C4-2B (cell line): ENCODE measurements around the gene DICER1.

Experiments used
- CTCF ChIP-seq: fragments of 450-650 bp; conservative IDR thresholded peaks from 2 replicates; pipeline ENCODE4 v1.5.1; 2017; ENCODE audit warnings: mild to moderate bottlenecking
- ZFX ChIP-seq: fragments of 450-650 bp; IDR thresholded peaks from 2 replicates; pipeline ENCODE4 v1.6.1; 2017

- TF ChIP-seq CTCF (no peak), ZFX (no peak)
Measured at GRCh38 chr14:95107711-95108110, 49.6 kb downstream of the DICER1 start.
